Peyer's patch (tissue), 4 donors: ENCODE results near the gene CCDC183. TPM values are rescaled to one million over a fixed set of nuclear protein-coding genes. Genes with fewer than 3 reads are reported as not detected.
A peak's percentile ranks its signal among the peaks of the same experiment; 100 is the strongest.
"Not testable (repeated sequence)": the region's sequence is repeated elsewhere in the genome, so short reads cannot be mapped to it uniquely, and the experiment has no call there.

Source experiments
- DNase-seq, 3 donors: peaks; one replicate each; pipeline ENCODE4 v3.0.0-alpha.2; 2017 to 2019
- H3K27ac ChIP-seq, 4 donors: fragments of 200-600 bp; sonication (generic); one replicate each; pipeline ENCODE4 v1.5.1; 2016 to 2019
- H3K27me3 ChIP-seq, 2 donors: fragments of 200-600 bp; sonication (generic); one replicate each; pipeline ENCODE4 v1.5.1; 2019
- H3K36me3 ChIP-seq, 3 donors: fragments of 200-600 bp; sonication (generic); one replicate each; pipeline ENCODE4 v1.5.1; 2016 to 2019
- H3K4me1 ChIP-seq, 4 donors: fragments of 200-600 bp; sonication (generic); one replicate each; pipeline ENCODE4 v1.5.1; 2016 to 2019
- H3K4me3 ChIP-seq, 4 donors: fragments of 200-600 bp; sonication (generic); 1 replicate in 3 of 4; 2 replicates in 1 of 4; pipeline ENCODE4 v1.5.1; 2016 to 2019; ENCODE audit warnings: mild to moderate bottlenecking in 1 of 4
- H3K9me3 ChIP-seq, 4 donors: fragments of 200-600 bp; sonication (generic); one replicate each; pipeline ENCODE4 v1.5.1; 2016 to 2019; ENCODE audit warnings: mild to moderate bottlenecking in 1 of 4
- POLR2A ChIP-seq, 2 donors: fragments of 450-650 bp; IDR thresholded peaks; one replicate each; pipeline ENCODE4 v1.5.1; 2017; ENCODE audit warnings: antibody characterized with exemption in 2 of 2, mild to moderate bottlenecking in 2 of 2, moderate library complexity in 2 of 2
- total RNA-seq, 4 donors: library from RNA; depleted of rRNA; stranded (reverse); fragments of >200 nt; gene quantifications; one replicate each; pipeline ENCODE4 v1.1.0, GENCODE V29; 2016
- TF ChIP-seq, protein P1 (sequence below), 6 experiments: fragments of 450-650 bp in 4 of 6; fragments of 200-600 bp in 2 of 6; sonication (generic) in 1 of 6; IDR thresholded peaks; one replicate each; pipeline ENCODE4 v1.5.1; 2017 to 2019; ENCODE audit warnings: antibody characterized with exemption in 6 of 6, mild to moderate bottlenecking in 3 of 6, moderate library complexity in 1 of 6

The CCDC183 gene
- total RNA-seq, 4 donors from 2014 or later: 16.6 to 69.9 (median 46.0) TPM

DNA sequence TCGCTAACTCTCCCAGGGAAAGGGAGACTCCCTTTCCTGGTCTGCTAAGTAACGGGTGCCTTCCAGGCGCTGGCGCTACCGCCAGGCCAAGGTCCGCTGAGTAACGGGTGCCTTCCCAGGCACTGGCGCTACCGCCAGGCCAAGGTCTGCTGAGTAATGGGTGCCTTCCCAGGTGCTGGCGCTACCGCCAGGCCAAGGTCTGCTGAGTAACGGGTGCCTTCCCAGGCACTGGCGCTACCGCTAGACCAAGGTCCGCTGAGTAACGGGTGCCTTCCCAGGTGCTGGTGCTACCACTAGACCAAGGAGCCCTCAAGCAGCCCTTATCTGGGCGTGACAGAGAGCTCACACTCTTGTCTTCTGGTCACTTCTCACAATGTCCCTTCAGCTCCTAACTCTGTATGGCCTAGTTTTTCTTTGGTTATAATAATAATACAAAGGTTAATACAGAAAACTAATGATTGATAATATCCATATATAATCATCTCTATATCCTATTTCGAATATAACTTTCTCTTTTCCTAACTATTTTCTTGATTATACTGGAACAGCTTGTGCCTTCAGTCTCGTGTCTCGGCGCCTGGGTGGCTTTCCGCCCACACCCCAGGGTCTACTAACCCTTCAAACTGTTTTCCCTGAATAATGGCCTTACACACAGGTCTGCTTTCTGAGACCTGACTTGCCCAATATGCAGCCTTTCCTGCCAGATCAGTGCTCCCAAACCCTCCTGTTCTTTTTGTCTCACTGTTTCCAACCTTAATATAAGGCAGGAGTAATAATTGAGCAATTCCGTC lies 10.4 kb upstream of the CCDC183 start:
- H3K9me3 ChIP-seq, H3K27me3 ChIP-seq, H3K4me3 ChIP-seq, H3K36me3 ChIP-seq: not testable (repeated sequence)
- peak overlapping the region in 1 of 4 donors; percentile 33 for H3K27ac ChIP-seq
- H3K4me1 ChIP-seq: peaks cover 0 to 37% (median 8%) of the 10 kb centered on the region in 4 donors
- TF ChIP-seq, protein P1, sequence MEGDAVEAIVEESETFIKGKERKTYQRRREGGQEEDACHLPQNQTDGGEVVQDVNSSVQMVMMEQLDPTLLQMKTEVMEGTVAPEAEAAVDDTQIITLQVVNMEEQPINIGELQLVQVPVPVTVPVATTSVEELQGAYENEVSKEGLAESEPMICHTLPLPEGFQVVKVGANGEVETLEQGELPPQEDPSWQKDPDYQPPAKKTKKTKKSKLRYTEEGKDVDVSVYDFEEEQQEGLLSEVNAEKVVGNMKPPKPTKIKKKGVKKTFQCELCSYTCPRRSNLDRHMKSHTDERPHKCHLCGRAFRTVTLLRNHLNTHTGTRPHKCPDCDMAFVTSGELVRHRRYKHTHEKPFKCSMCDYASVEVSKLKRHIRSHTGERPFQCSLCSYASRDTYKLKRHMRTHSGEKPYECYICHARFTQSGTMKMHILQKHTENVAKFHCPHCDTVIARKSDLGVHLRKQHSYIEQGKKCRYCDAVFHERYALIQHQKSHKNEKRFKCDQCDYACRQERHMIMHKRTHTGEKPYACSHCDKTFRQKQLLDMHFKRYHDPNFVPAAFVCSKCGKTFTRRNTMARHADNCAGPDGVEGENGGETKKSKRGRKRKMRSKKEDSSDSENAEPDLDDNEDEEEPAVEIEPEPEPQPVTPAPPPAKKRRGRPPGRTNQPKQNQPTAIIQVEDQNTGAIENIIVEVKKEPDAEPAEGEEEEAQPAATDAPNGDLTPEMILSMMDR (IDR thresholded peaks at IDR 0.05): peak in 1 of 6 experiments; percentile 12
- DNase-seq: peak in 2 of 3 donors; percentile 79 to 80

DNA sequence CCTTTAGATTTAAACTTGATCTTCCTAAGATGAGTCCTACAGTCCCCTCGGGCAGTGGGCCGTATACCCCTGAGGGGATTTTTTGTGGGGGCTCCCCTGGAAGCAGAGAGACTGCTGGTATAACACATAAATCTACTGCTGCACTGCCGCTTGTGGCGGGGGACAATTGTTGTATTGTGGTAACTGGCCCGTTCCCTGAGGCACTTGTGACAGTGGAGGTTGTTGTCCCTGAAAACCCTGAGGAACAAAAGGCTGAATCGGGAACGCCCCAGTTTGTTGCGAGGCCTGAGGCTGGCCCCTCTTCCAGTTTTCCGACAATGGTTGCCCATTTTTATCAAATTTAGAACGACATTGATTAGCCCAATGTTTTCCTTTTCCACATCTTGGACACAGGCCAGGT lies 9.7 kb upstream of the CCDC183 start:
- DNase-seq: no peak
- H3K27ac ChIP-seq: no peak overlapping the region
- H3K4me3 ChIP-seq: no peak overlapping the region
- H3K4me1 ChIP-seq: peaks cover 0 to 37% (median 8%) of the 10 kb centered on the region in 4 donors
- H3K9me3 ChIP-seq: no peaks in the 10 kb centered on the region
- H3K27me3 ChIP-seq: no peaks in the 10 kb centered on the region
- TF ChIP-seq, protein P1 (IDR thresholded peaks at IDR 0.05): no peak
- TF ChIP-seq POLR2A (IDR thresholded peaks at IDR 0.05): no peak
- H3K36me3 ChIP-seq: no peaks in the 10 kb centered on the region

DNA sequence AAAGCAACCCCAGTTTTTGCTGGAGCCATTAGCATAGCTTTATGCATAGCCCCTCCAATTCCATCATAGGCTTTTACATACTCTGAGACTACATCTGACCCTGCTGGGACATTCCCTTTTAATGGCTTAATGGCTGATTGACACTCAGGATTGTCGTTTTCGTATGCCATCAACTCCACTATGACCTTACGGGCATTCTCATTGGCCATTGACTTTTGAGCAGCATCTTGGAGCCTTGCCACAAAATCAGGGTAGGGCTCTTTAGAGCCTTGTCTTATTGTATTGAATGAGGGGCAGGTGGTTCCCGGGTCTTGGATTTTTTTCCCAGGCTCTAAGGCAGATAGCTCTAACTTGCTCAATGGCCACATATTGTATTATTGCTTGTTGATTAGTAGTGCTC lies 9.2 kb upstream of the CCDC183 start:
- H3K4me3 ChIP-seq, H3K27me3 ChIP-seq, H3K27ac ChIP-seq, DNase-seq, H3K36me3 ChIP-seq, H3K9me3 ChIP-seq: not testable (repeated sequence)
- H3K4me1 ChIP-seq: peaks cover 0 to 41% (median 11%) of the 10 kb centered on the region in 4 donors

DNA sequence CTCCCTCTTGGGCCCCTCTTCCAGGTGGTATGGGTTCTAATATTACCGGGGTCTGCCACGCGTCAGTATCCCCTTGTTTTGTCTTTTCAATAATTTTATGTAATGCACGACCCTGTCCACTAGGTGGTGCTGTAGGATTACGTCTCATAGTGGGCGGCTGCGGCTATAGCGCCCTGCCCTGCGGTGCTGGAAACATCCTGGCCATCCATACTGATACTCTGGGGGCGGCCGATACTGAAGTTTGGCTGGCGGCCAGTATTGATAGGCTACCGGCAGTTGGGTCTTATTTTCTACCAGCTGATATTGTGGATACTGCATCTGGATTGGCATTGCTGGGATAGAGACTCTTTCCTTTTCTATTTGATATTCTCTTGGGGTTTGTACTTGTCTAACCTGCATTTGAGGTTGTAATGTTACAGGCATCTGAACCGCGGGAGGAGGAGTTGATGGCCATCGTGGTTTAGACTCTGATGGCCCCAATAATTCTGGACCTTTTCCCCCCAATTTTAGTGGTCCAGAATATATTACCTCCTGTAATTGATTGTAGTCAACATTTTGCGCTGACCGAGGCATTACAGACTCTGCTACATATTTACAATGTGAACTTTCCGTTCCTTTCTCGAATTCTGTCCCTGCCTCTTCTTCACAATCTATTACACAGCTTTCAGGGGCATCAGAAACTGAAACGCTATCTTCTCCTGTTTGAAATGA lies 8.3 kb upstream of the CCDC183 start:
- Histone ChIP-seq H3K27me3 (no peaks in the 10 kb centered on the region), H3K36me3 (no peaks in the 10 kb centered on the region), H3K4me1 (peaks cover 2 to 50% (median 12%) of the 10 kb centered on the region in 4 donors), H3K27ac (peak overlapping the region in 2 of 4 donors; percentile 79 to 98), H3K4me3 (peak overlapping the region in 1 of 4 donors; percentile 30), H3K9me3 (no peaks in the 10 kb centered on the region)
- peak; percentile 70 to 86 (median 74) for DNase-seq
- TF ChIP-seq, protein P1 (IDR thresholded peaks at IDR 0.05): peak; percentile 81 to 90 (median 87)
- no peak for TF ChIP-seq POLR2A (IDR thresholded peaks at IDR 0.05)

DNA sequence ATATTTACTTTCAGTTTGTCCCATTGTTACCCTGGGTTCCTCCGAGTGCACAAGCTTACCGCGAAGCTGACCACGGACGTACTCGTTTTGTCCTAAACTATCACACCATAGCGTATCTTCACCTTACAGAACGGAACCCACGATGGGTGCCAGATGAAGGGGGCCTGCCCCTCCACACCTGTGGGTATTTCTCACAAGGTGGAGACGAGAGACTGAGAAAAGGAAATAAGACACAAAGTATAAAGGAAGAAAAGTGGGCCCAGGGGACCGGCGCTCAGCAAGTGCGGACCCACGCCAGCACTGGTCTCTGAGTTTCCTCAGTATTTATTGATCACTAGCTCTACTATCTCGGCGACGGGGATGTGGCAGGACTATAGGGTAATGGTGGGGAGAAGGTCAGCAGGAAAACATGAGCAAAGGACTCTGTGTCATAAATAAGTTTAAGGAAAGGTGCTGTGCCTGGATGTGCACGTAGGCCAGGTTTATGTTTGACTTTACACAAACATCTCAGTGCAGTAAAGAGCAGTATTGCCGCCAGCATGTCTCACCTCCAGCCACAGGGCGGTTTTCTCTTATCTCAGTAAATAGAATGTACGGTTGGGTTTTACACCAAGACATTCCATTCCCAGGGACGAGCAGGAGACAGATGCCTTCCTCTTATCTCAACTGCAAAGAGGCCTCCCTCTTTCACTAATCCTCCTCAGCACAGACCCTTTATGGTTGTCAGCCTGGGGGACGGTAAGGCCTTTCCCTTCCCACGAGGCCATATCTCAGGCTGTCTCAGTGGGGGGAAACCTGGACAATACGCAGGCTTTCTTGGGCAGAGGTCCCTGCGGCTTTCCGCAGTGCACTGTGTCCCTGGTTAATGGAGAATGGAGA lies 7.3 kb upstream of the CCDC183 start:
- TF ChIP-seq, protein P1 (IDR thresholded peaks at IDR 0.05): peak in 2 of 6 experiments; percentile 11 to 33
- peak; percentile 11 to 51 for TF ChIP-seq POLR2A (IDR thresholded peaks at IDR 0.05)
- H3K4me3 ChIP-seq: peak overlapping the region in 2 of 4 donors; percentile 12 to 30
- H3K4me1 ChIP-seq: peaks cover 2 to 60% (median 12%) of the 10 kb centered on the region in 4 donors
- not testable (repeated sequence) for H3K36me3 ChIP-seq, H3K9me3 ChIP-seq, H3K27me3 ChIP-seq
- peak overlapping the region in 3 of 4 donors; percentile 79 to 99 (median 98) for H3K27ac ChIP-seq
- peak in 1 of 3 donors; percentile 57 for DNase-seq
